Activated T-cell treated with anti-CD3 and anti-CD28 coated beads for 1 hour (primary cell): ENCODE measurements around the gene ASB13.
"Not testable (repeated sequence)": the region's sequence is repeated elsewhere in the genome, so short reads cannot be mapped to it uniquely, and the experiment has no call there.

Experiments used
- DNase-seq: peaks from one replicate; pipeline ENCODE4 v3.0.0-alpha.2; 2020; ENCODE audit warnings: low read depth

Gene ASB13

DNA sequence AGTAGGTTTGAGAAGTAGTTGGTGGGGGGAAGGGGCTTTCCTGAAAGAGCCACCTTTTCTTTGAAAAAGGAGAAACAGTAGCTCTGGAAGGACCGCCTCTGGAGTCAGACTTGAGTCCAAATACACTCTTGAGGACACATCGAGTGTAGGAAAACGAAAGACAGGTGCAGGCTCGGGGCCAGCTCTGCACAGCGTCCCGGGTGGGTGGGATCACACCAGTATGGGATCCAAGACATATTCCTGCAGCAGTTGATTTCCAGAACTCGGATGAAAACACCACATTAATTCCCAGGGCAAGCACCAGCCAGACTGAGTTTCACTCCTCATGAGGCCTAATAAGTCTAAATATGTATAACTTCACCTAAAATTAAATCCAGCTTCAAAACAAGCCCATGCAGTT, 61.4 kb downstream of the ASB13 start:
- DNase-seq, result no peak

DNA sequence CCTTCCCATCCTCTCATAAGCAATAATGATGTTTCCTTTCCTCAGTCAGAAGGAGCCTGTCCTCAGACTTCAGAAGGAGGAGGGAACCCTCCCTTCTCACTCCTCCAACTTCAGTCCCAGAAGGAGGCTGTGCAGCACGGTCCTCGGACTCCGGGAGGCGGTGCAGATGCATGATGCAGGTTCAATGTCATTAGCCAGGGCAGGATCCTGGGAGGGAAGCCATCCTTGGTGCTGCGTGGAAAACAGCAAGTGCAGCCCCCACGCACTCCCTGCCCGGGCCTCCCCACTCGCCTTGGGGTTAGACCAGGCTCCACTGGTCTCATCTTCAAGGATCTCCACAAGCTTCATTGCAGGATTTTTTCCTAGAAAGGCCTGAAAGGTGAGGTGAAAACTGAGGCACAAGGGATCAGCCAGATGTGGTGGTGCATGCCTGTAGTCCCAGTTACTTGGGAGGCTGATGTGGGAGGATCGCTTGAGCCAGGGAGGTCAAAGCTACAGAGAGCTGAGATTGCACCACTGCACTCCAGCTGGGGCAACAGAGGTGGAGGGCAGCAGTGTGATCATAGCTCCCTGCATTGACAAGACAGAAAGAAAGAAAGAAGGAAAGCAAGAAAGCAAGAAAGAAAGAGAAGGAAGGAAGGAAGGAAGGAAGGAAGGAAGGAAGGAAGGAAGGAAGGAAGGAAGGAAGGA, 62.0 kb downstream of the ASB13 start:
- no peak for DNase-seq

DNA sequence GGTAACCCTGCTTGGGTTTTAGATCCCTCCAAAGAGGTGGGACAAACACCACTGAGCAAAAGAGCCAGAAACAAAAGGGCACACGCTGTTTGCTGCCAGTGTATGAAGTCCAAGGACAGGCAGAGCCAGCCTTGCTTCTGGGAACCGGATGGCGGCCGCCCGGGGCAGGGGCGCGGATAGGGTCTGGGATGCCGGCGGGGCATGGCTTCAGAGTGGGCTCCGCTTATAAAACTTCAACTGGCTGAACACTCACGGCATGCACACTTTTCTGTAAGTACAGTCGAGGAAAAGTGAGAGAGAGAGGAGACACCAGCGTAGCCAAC, 62.6 kb downstream of the ASB13 start:
- DNase-seq, result no peak

DNA sequence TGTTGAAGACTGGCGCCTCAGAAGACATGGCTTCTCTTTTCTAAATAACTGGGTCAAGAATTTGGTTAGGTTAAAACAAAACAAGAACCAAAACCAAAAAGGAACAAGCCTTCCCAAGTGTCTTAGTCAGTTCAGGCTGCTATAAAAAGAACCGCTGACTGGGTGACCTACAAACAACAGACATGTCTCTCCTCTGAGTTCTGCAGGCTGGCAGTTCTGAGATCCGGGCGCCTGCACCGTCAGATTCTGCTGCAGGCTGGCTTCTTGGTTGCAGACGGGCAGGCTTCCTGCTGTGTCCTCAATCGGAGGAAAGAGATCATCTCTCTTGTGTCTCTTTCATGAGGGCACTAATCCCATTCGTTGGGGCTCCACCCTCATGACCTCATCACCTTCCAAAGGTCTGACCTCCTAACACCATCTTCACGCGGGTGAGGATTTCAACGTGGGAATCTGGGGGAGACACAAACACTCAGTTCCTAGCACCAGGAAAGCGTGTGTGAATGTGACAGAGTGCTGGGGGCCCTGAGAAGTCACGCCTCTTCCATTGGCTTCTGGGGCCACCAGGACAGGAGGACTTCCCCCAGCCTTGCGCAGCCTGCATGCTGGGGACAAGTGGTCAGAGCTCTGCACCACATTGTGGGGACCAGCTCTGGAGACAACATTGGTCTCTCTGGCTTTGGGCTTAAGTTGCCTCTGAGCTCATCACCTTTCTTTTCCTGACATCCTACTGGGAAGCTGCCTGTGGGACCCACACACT, 63.1 kb downstream of the ASB13 start:
- no peak for DNase-seq

DNA sequence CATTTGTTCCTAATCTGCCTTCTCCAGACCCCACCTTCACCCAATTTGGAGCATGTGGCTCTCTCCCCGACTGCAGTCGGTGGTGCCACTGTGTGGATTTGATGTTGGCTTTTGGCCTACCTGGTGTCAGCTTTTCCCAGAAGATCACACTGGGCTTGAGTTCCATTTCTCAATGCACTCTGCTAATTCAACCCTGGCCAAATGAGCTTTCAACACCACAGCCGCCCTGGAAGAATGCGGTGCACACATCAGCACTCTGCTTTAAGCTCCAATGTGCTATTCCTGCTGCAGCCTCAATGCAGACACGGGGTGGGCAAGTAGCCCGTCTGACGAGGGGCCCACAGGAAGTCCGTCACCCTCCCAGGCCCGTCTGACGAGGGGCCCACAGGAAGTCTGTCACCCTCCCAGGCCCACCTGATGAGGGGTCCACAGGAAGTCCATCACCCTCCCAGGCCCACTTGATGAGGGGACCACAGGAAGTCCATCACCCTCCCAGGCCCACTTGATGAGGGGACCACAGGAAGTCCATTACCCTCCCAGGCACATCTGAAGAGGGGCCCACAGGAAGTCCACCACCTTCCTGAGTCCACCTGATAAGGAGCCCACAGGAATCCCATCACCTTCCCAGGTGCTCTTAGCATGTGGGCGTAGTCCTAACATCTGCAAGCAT, 64.4 kb downstream of the ASB13 start:
- no peak for DNase-seq

DNA sequence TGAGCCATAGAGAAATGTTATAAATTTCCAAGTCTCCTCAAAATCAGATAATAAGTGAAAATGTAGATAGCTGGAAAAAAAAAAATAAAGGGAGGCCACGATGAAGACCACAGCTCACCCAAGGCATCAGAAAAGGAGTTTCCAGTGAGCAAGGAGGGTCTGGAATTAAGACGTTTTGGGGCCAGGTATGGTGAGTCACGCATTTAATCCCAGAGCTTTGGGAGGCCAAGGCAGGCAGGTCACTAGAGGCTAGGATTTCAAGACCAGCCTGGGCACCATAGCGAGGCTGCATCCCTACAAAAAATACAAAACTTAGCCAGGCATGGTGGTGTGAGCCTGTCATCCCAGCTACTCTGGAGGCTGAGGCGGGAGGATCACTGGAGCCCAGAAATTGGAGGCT, 65.5 kb downstream of the ASB13 start:
- no peak for DNase-seq

DNA sequence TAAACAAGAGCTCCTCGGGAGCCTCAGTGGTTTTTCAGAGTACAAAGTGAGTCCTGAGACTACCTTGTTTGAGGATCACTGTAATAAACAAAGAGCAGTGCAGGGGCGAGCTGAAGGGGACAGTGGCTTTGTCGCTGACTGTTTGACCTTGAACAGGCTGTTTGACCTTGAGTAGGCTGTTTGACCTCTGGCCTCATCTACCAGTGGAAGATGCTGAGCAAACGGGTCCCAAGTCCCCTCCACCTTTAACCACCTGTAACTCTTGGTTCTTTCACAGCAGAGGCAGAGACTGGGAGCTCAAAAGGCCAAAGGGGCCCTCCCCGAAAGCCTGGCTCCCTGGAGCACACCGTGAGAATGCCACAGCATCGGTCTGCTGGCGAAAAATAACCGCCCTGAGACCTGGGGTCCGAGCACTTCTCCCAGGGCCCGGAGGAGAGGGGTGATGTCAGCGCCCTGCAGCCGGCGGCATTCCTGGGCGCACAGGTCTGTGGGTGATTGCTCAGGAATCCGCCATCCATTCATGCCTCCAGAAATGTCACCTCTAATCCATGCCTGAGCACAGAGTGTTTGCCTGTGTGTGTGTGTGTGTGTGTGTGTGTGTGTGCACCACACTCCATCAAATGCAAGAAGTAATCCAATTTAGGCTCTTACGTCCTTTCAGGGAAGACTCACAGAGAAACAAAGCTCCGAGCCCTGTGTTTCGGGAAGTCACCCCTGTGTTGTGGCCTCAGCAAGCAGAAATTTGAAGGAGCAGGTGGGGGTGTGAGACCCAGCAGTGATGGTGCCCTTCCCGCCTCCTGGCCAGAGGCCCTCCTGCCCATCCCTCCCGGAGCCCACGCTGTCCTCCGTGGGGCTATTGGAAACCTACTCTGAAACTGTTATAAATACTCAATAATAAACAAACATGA, 66.5 kb downstream of the ASB13 start:
- DNase-seq, result no peak

DNA sequence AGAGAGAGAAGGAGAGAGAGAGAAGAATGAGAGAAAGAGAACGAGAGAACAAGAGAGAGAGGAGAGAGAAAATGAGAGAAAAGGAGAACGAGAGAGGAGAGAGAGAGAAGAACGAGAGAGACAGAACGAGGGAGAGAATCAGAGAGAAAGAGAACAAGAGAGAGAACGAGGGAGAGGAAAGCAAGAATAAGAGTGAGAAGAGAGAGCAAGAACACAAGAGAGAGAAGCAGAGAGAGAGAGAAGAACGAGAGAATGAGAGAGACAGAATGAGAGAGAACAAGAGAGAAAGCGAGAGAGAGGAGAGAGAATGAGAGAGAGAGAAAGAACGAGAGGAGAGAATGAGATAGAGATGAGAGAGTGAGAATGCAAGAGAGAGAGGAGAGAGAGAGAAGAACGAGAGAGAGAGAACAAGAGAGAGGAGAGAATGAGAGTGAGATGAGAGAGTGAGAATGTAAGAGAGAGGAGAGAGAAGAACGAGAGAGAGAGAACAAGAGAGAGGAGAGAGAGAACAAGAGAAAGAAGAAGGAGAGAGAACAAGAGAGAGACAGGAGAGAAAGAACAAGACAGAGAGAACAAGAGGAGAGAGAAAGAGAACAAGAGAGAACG, 68.2 kb downstream of the ASB13 start:
- DNase-seq, result no peak

DNA sequence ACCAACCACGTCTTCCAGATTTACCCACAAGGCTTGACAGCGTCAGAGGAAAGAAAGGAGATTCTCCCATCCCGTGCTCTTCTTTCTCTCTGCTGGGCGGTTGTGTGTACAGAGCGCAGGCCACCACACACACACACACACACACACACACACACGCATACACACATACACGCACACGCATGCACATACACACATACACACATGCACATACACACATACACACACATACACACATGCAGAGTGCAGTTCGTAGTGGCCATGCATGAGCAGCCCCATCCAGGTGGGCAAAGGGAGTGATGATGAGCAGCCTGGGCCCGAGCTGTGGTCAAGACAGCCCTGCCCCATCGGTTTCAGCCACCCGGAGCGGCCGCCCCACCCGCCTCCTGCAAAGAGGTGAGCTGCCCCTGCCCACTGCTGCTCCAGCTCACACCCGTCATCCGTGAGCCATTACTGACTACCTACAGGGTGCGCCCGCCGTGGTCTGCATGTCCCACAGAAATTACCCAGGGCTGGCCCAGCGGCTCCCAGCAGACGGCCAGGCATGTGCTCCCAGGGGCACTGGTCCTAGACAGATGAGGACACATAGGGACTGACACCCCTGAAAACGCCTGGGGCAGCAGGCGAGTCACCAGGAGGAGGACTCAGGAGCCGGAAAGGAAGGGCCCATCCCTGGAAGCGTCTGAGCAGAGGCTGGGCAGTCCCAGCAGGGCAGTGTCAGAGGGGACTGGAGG, 69.6 kb downstream of the ASB13 start:
- DNase-seq, result no peak

DNA sequence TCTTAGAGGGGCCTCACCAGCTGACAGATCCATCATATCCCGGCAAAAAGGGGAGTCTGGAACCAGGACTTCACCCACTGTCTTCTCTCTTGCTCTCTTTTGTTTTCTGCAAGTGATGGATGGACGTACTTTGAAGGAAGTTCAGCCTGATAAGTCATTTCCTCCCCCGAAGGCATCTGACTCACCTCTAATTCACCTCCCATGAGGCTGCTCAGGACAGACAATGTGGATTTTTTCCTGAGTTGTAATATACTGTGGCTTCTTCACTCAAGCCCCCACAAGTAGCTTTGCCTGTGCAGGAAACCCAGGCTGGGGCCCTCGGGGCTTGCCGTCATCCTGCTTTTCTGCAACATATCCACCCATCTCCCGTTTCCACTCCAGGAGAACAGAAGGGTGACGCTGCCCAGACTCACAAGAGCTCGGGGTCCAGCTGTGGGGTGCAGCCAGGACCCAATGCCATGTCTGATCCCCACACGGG, 70.4 kb downstream of the ASB13 start:
- no peak for DNase-seq

DNA sequence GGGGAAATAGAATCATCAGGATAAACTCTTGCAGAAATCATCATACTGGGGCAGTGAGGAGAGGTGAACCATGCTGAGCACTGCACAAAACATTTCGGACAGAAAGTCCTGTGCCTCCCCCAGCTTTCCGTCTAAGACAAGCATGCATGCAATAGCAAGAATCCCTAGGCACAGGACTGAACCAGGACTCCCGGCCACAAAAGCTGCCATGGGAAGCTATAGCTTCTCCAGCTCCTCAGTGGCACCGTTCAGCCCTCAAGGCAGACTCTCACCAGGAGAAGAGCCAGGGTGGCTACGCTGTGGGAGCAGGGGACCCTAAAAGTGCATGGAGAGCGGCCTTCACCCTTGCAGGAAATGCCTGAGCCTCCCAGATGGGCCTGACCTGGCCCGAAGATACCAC, 70.8 kb downstream of the ASB13 start:
- no peak for DNase-seq

DNA sequence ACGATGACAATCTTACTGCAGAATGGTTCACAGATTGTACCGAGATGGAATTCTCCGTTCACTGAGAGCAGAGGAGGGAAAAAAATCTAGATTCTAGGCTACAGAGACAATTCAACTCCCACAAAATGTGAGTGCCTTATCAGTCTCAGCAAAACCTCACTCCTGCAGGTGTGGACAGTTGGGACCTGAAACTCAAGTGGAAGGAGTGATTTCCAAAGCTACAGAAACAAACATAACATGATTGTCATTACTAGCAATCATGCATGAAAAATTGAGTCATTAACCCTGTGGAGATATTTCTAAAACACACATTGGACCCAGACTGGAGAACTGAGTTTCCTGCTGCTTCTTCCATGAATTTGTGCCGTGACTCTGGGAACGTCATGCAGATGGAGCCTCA, 71.3 kb downstream of the ASB13 start:
- DNase-seq, result no peak

DNA sequence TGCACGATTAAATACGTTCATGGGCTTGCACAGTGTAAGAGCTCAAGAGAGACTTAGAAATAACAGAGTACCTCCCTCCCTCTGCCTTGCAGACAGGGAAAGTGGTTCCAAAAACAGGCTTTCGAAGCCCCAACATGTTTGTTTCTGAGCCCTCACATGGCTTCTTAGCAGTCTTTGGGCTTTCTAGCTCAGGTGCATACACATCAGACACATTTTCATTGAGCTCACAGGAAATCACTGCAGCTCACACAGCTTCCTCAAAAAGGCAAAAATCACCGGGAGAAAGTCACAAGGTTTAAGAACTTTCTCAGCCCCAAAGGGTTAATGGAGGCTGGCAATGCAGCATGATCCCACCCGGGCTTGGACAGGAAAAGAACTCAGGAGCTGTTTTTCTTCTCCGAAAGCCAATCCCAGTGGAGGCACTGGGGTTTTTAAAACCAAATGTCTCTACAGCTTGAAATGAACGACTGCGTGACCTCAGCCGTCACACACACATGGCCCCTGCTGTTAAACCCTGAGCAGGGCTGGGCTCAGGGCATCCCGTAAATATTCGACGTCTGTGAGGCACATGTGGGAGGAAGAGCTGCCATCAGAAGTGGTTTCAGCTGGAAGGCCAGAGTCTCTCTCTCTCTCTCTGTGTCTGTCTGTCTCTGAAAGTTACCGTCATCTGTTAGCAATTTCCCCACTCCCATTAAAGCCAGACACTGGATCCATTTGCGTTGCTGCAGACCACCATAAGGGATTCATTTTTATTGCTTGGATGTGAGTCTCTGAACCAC, 71.9 kb downstream of the ASB13 start:
- DNase-seq, result no peak

DNA sequence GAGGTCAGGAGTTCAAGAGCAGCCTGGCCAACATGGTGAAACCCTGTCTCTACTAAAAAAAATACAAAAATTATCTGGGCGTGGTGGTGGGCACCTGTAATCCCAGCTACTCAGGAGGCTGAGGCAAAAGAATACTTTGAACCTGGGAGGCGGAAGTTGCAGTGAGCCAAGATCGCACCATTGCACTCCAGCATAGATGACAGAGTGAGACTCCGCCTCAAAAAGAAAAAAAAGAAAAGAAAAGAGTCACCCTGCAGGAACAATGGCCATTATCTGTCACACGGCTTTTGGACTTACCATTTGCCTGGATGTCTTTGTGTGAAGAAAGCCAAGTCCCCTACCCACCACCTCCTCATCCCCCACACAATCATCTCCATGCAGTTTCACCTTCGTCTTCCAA, 73.0 kb downstream of the ASB13 start:
- not testable (repeated sequence) for DNase-seq

DNA sequence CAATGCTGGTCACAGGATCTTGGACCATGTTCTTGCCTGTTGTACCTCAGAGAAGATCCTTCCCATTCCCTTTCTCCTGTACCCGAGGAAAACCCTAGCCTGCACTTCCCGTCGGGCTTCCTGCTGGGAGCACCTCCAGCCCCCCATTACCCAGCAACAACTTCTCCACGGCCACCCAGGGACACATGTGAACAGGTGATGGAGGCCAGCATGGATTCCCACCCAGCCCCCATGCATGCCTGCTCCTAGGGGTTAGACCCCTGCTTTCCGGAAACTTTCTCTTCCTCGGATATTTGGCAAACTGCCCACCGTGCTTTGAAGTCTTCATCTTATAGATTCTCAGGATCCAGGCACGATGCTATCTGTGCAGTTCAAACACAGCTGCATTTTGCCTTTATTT, 74.3 kb downstream of the ASB13 start:
- no peak for DNase-seq

DNA sequence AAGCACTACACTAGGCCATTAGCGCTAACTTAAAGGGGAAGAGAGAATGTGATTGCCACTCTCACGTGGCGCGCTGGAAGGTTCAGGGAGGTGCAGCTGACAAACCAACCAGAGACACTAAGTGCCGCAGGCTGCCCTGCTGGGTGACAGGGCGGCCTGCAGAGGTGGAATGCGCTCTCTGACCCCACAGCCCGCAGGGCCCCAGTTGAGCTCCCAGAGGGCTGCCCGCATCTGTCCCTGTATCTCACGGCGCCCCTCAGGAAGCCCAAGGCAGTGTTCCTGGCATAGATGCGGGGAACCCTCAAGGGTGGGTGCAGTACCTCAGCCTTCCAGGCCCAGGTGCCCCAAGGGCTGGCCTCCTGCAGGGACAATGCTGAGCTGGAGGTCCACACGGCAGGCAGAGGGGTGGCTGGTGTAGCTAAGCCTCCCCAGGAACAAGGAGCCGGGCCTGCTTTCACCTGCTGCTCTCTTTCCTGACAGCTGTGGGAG, 75.0 kb downstream of the ASB13 start:
- DNase-seq, result no peak

DNA sequence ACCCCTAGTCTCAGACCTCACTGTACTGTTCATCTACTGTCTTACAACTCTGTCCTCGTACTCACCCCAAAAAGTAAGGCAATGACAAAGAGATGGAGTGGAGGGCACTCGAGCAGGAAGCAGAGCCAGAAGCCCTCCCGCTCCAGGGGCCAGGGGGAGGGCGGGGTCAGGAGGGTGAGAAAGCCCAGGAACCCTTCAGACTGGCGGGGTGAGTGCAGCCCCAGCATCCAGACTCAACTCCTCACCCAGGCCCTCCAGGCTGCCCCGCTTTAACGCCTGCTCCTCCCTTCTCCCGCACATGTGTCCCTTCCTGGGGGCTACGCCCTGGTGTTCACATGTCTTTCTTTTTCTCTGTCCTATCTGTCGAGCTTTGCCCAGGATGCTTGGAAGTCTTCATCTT, 75.6 kb downstream of the ASB13 start:
- DNase-seq, result no peak

DNA sequence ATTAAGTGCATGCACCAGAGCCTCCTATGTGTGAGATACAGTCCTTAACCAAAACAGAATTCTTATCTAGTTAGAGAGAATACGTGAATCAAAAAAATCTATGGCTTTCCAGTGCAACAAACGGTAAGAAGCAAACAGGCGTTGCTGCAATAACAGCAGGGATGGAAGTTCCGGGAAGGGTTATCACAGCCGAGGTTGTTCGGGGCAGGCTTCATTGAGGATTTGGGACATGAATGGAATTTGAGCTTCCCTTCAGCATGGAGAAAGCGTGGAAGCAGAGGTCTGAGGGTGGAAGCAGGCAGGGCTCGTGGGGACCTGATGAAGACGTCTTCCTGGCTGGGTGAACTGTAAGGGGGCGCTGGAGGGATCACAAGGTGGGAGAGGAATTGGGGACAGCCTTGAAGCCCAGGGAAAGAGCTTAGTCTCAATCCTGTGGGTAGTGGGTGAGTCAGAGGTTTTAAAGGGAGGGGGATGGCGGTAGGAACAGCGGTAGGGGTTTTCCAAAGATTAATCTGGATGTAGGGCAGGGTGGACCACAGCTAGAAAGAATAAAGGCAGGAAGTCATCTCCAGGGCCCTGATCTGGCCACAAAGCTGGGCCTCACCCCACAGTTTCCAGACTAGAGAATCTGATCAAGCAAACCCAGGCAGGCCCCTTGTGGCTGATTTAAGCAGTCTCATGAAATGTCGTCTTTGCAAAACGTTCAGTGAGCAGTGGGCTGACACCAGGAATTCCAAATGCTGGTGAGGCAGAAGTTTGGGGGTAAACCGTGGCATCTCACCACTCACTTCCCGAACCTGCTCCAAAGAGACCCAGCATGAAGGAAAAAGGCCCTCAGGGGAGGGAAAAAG, 76.5 kb downstream of the ASB13 start:
- no peak for DNase-seq

DNA sequence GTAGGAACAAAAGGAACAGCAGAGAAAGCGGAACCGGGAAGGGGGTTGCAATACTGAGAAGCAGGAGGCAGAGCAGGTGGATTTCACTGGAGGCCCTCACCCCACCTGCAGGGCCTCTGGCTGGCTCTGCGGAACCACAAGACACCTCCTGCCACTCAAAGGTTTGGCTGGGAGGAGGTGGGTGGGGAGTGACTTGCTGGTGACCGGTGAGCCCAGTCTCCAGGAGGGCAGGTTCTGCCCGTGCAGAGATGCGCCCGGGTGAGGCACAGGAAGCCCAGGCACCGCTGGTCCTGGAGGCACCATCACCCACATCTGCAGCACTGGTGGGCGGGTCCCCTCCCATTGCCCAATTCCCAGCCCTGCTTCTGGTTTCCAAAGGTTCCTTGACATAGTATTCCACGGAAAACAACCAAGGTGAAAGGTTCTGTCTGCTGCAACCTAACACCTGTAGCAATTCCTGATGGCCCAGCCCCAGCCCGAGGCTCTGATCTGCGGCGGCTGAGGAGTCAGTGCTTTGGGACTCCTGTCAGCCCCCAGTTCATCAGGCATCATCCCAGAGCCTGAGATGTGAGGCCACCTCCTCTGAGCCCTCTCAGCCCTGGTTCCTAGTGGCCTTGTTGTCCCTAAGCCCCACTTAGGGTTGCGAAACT, 77.3 kb downstream of the ASB13 start:
- DNase-seq, result no peak
